22Rv1 (cell line): ENCODE measurements around the gene SETD7.

Source experiments
- ZFX ChIP-seq: fragments of 450-650 bp; IDR thresholded peaks from 2 replicates; pipeline ENCODE4 v1.6.1; 2017; ENCODE audit warnings: antibody characterized with exemption, borderline replicate concordance
- TF ChIP-seq, protein P1 (sequence below): fragments of 450-650 bp; IDR thresholded peaks from 2 replicates; pipeline ENCODE4 v1.5.1; 2017; ENCODE audit warnings: mild to moderate bottlenecking

DNA sequence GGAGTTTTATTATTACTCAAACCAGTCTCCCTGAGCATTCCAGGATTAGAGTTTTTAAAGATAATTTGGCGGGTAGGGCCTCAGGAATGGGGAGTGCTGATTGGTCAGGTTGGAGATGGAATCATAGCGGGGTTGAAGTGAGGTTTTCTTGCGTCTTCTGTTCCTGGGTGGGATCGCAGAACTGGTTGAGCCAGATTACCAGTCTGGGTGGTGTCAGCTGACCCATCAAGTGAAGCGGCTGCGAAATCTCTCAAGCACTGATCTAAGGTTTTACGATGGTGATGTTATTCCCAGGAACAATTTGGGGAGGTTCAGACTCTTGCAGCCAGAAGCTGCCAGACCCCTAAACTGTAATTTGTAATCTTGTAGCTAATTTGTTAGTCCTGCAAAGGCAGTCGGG lies 25.1 kb upstream of the SETD7 start:
- TF ChIP-seq, protein P1, sequence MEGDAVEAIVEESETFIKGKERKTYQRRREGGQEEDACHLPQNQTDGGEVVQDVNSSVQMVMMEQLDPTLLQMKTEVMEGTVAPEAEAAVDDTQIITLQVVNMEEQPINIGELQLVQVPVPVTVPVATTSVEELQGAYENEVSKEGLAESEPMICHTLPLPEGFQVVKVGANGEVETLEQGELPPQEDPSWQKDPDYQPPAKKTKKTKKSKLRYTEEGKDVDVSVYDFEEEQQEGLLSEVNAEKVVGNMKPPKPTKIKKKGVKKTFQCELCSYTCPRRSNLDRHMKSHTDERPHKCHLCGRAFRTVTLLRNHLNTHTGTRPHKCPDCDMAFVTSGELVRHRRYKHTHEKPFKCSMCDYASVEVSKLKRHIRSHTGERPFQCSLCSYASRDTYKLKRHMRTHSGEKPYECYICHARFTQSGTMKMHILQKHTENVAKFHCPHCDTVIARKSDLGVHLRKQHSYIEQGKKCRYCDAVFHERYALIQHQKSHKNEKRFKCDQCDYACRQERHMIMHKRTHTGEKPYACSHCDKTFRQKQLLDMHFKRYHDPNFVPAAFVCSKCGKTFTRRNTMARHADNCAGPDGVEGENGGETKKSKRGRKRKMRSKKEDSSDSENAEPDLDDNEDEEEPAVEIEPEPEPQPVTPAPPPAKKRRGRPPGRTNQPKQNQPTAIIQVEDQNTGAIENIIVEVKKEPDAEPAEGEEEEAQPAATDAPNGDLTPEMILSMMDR, result no peak
- no peak for TF ChIP-seq ZFX
